HepG2 (cell line): Measurements from ENCODE around the gene IZUMO2. TPM values are rescaled to one million over a fixed set of nuclear protein-coding genes. Genes with fewer than 3 reads are reported as not detected.

ENCODE experiments used
- ATAC-seq: fragments of 200-7000 bp; cut with Tn5 transposase; 3 replicates; pipeline ENCODE4 v1.9.1; 2020; ENCODE audit warnings: mild to moderate bottlenecking, moderate library complexity
- BruUV-seq: library from RNA; stranded (reverse); fragments of 400-500 nt; replicated peaks from 2 replicates; lab custom pipeline; 2021; lab: Mats Ljungman, UMichigan
- CTCF ChIA-PET: fragments of 300-600 bp; formaldehyde crosslinking; extraction: SDS; loops from one replicate; lab custom pipeline; 2021; ENCODE audit warnings: low total read pairs, inconsistent platforms, low intra/inter-chr PET ratio; lab: Yijun Ruan, JAX
- POLR2A ChIA-PET: fragments of 350-600 bp; sonication (Branson Sonifier 250); formaldehyde crosslinking; loops from one replicate; lab custom pipeline; 2020; ENCODE audit warnings: antibody characterized with exemption, inconsistent platforms; lab: Yijun Ruan, JAX
- DNase-seq: peaks from one replicate; pipeline ENCODE4 v3.0.0-alpha.2; 2015; ENCODE audit warnings: low spot score
- FAIRE-seq: peaks from 3 replicates; lab custom pipeline; 2011; peaks lifted over from hg19 to GRCh38; lab: Jason Lieb, UNC
- H2AFZ ChIP-seq: one replicate; pipeline ENCODE4 v1.6.1; 2011; ENCODE audit warnings: low read length, inconsistent platforms
- H3K27ac ChIP-seq: fragments of 300-600 bp; 3 replicates; pipeline ENCODE4 v1.8.0; 2011; ENCODE audit warnings: mixed run types, mild to moderate bottlenecking, mixed read lengths, low read length, inconsistent platforms; ENCODE audit not compliant: insufficient read depth; ENCODE audit errors: extremely low read length
- H3K27me3 ChIP-seq, 2 experiments: fragments of 200-600 bp in 1 of 2; 2 replicates in 1 of 2; 3 replicates in 1 of 2; pipeline versions ENCODE4 v1.6.0 to v1.8.0; 2011; ENCODE audit warnings: low read length in 2 of 2, mild to moderate bottlenecking in 2 of 2, moderate library complexity in 2 of 2, inconsistent platforms in 1 of 2; ENCODE audit not compliant: insufficient read depth in 2 of 2, control insufficient read depth in 1 of 2
- H3K36me3 ChIP-seq, 2 experiments: fragments of 200-600 bp in 1 of 2; replicated peaks in 1 of 2; 2 replicates in 1 of 2; 3 replicates in 1 of 2; pipeline versions ENCODE4 v1.5.1 to v1.8.0; 2011; ENCODE audit warnings: low read length in 2 of 2, inconsistent platforms in 1 of 2; ENCODE audit not compliant: insufficient read depth in 2 of 2, control insufficient read depth in 1 of 2
- H3K4me1 ChIP-seq: 2 replicates; pipeline ENCODE4 v1.5.1; 2012; ENCODE audit warnings: low read length, inconsistent platforms; ENCODE audit not compliant: insufficient read depth
- H3K4me2 ChIP-seq: 2 replicates; pipeline ENCODE4 v1.6.0; 2011; ENCODE audit warnings: low read depth, low read length, inconsistent platforms
- H3K4me3 ChIP-seq, 3 experiments: fragments of 200-600 bp in 1 of 3; sonication (generic), shearing (Covaris generic) in 1 of 3; replicated peaks in 1 of 3; 2 replicates each; pipeline ENCODE4 v1.5.1; 2011 to 2016; ENCODE audit warnings: low read length in 3 of 3, inconsistent platforms in 2 of 3, low read depth in 2 of 3, mild to moderate bottlenecking in 2 of 3, control low read depth in 1 of 3, mixed read lengths in 1 of 3; ENCODE audit not compliant: insufficient read depth in 1 of 3
- H3K79me2 ChIP-seq: one replicate; pipeline ENCODE4 v1.6.1; 2011; ENCODE audit warnings: low read length, inconsistent platforms; ENCODE audit not compliant: insufficient read depth
- H3K9ac ChIP-seq: 2 replicates; pipeline ENCODE4 v1.6.0; 2011; ENCODE audit warnings: mild to moderate bottlenecking, low read depth, low read length, inconsistent platforms; ENCODE audit not compliant: insufficient read depth
- H3K9me3 ChIP-seq: 2 replicates; pipeline ENCODE4 v1.5.1; 2012; ENCODE audit warnings: mild to moderate bottlenecking, low read length
- H4K20me1 ChIP-seq: 2 replicates; pipeline ENCODE4 v1.6.0; 2011; ENCODE audit warnings: inconsistent platforms, mild to moderate bottlenecking, low read length, moderate library complexity; ENCODE audit not compliant: insufficient read depth
- EZH2 ChIP-seq: conservative IDR thresholded peaks from 2 replicates; pipeline ENCODE4 v1.6.1; 2012; ENCODE audit warnings: mild to moderate bottlenecking, low read depth, low read length, moderate library complexity
- HMGA1 ChIP-seq: sonication (generic); formaldehyde crosslinking; conservative IDR thresholded peaks from 2 replicates; pipeline ENCODE4 v1.4.0; 2020; ENCODE audit warnings: missing genetic modification reagents
- NFIB ChIP-seq: sonication (generic); formaldehyde crosslinking; IDR thresholded peaks from 2 replicates; pipeline ENCODE4 v1.9.0; 2021; ENCODE audit warnings: missing genetic modification reagents, mild to moderate bottlenecking, borderline replicate concordance
- NFYC ChIP-seq: IDR thresholded peaks from 2 replicates; pipeline ENCODE4 v1.6.1; 2016; ENCODE audit warnings: missing genetic modification reagents, missing compliant biosample characterization
- SNRNP70 ChIP-seq: fragments of 200-400 bp; formaldehyde crosslinking; IDR thresholded peaks from 2 replicates; pipeline ENCODE4 v1.6.1; 2017; ENCODE audit warnings: mild to moderate bottlenecking, low read depth, low read length, moderate library complexity
- ZBTB20 ChIP-seq: sonication (generic); formaldehyde crosslinking; IDR thresholded peaks from 2 replicates; pipeline ENCODE4 v1.8.1; 2023; ENCODE audit warnings: missing genetic modification reagents, low read depth, mild to moderate bottlenecking, borderline replicate concordance
- ZFP82 ChIP-seq: sonication (generic); formaldehyde crosslinking; IDR thresholded peaks from 2 replicates; pipeline ENCODE4 v1.5.1; 2020; ENCODE audit warnings: mild to moderate bottlenecking, missing genetic modification reagents, borderline replicate concordance
- ZNF543 ChIP-seq: sonication (generic); formaldehyde crosslinking; IDR thresholded peaks from 2 replicates; pipeline ENCODE4 v1.4.0; 2020; ENCODE audit warnings: mild to moderate bottlenecking, missing genetic modification reagents
- ZNF615 ChIP-seq: sonication (generic); formaldehyde crosslinking; IDR thresholded peaks from 2 replicates; pipeline ENCODE4 v1.5.0; 2020; ENCODE audit warnings: mild to moderate bottlenecking, missing genetic modification reagents, borderline replicate concordance
- ZNF652 ChIP-seq: IDR thresholded peaks from 2 replicates; pipeline ENCODE4 v1.6.1; 2016; ENCODE audit warnings: low read depth, borderline replicate concordance
- WGBS: methylation state at CpG from one replicate; pipeline ENCODE4 v1.1.6; 2017; ENCODE audit warnings: low lambda C conversion rate; 5-methylcytosine and 5-hydroxymethylcytosine counted together
- in situ Hi-C: cut with HindIII; loops from 2 replicates; pipeline ENCODE4 v1.10.0; 2017; ENCODE audit warnings: low pct_unique_long_range_greater_than_20kb; ENCODE audit not compliant: extremely low pct_ligation_motif_present
- intact Hi-C: fragments of 100-400 bp; cut with micrococcal nuclease; formaldehyde crosslinking; loops from one replicate; pipeline ENCODE4 v1.10.0; 2022; ENCODE audit not compliant: unreplicated experiment
- polyA plus RNA-seq, 8 experiments: library from polyadenylated mRNA; depleted of rRNA in 3 of 8; stranded (reverse) in 7 of 8; unstranded in 1 of 8; fragments of >200 nt; fragmentation: Illumina TruSeq in 4 of 8; extraction: Trizol in 4 of 8; gene quantifications; 2 replicates each; pipeline versions ENCODE4 v1.2.1 to v1.2.3, GENCODE V29; 2011 to 2016; ENCODE audit warnings: low read depth in 4 of 8, missing spikeins in 1 of 8, mixed read lengths in 1 of 8; ENCODE audit not compliant: insufficient read depth in 1 of 8
- total RNA-seq, 5 experiments: library from RNA; depleted of rRNA; stranded (reverse); fragments of >200 nt; fragmentation: Illumina TruSeq; extraction: Trizol; gene quantifications; 2 replicates each; pipeline ENCODE4 v1.2.3, GENCODE V29; 2016; ENCODE audit warnings: low read depth in 1 of 5
- TF ChIP-seq, protein P1 (sequence below): sonication (generic); formaldehyde crosslinking; IDR thresholded peaks from 2 replicates; pipeline ENCODE4 v1.4.0; 2020; ENCODE audit warnings: mild to moderate bottlenecking, low read depth, missing genetic modification reagents
- TF ChIP-seq, protein P2 (sequence below): sonication (generic); IDR thresholded peaks from 2 replicates; pipeline ENCODE4 v1.6.1; 2016; ENCODE audit warnings: low read depth, borderline replicate concordance
- TF ChIP-seq, protein P3 (sequence below): IDR thresholded peaks from 2 replicates; pipeline ENCODE4 v1.6.1; 2016; ENCODE audit warnings: low read depth, borderline replicate concordance
- TF ChIP-seq, protein P4 (sequence below): sonication (generic); formaldehyde crosslinking; conservative IDR thresholded peaks from 2 replicates; pipeline ENCODE4 v1.4.0; 2020; ENCODE audit warnings: missing genetic modification reagents

IZUMO2 gene
- total and polyA plus RNA-seq, 2 of the 13 experiments (the other 11 are each of a cell fraction or from before 2014, with no cell fraction given) = not detected

DNA sequence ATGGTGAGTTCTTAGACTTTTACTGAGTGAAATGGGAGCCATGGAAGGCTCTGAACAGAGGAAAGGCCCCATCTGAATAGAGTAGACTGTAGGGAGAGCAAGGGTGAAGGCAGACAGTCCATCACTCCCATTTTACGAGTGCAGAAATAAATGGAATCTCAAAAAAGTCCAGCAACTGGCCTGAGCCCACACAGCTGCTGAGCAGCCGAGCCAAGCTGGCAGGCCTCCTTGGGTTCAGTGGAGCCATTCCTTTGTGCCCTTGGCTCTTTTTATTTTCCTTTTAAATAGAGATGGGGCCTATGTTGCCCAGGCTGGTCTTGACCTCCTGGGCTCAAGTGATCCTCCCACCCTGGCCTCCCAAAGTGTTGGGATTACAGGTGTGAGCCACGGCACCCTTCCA lies 39.3 kb upstream of the IZUMO2 start:
- no peaks in the 10 kb centered on the region for H3K9me3 ChIP-seq
- ATAC-seq (no peak), DNase-seq (no peak), FAIRE-seq (no peak)
- ChIA-PET POLR2A (interaction anchor here (1.3 kb wide), 1 partner anchor 32 kb away, joined by 9 read pairs; no protein-coding TSS in a partner anchor), CTCF (no interaction called here)
- no peaks in the 10 kb centered on the region for H3K79me2 ChIP-seq
- in situ Hi-C loops (no loop called here), intact Hi-C loops (no loop called here)
- no peak for TF ChIP-seq HMGA1 (CRISPR knock-in tag)
- no peak for TF ChIP-seq ZNF543 (CRISPR knock-in tag)
- TF ChIP-seq EZH2 = no peak
- TF ChIP-seq, protein P1, sequence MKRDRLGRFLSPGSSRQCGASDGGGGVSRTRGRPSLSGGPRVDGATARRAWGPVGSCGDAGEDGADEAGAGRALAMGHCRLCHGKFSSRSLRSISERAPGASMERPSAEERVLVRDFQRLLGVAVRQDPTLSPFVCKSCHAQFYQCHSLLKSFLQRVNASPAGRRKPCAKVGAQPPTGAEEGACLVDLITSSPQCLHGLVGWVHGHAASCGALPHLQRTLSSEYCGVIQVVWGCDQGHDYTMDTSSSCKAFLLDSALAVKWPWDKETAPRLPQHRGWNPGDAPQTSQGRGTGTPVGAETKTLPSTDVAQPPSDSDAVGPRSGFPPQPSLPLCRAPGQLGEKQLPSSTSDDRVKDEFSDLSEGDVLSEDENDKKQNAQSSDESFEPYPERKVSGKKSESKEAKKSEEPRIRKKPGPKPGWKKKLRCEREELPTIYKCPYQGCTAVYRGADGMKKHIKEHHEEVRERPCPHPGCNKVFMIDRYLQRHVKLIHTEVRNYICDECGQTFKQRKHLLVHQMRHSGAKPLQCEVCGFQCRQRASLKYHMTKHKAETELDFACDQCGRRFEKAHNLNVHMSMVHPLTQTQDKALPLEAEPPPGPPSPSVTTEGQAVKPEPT (CRISPR knock-in tag) = no peak
- TF ChIP-seq ZNF615 = no peak
- TF ChIP-seq ZBTB20 = no peak
- no peak for TF ChIP-seq SNRNP70
- TF ChIP-seq, protein P2, sequence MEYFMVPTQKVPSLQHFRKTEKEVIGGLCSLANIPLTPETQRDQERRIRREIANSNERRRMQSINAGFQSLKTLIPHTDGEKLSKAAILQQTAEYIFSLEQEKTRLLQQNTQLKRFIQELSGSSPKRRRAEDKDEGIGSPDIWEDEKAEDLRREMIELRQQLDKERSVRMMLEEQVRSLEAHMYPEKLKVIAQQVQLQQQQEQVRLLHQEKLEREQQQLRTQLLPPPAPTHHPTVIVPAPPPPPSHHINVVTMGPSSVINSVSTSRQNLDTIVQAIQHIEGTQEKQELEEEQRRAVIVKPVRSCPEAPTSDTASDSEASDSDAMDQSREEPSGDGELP = no peak
- no peak for TF ChIP-seq NFIB (CRISPR knock-in tag)
- no peak for TF ChIP-seq NFYC (CRISPR knock-in tag)
- TF ChIP-seq ZFP82 (CRISPR knock-in tag) = no peak
- TF ChIP-seq, protein P3, sequence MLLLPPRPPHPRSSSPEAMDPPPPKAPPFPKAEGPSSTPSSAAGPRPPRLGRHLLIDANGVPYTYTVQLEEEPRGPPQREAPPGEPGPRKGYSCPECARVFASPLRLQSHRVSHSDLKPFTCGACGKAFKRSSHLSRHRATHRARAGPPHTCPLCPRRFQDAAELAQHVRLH (CRISPR knock-in tag) = no peak
- no peak for TF ChIP-seq ZNF652 (CRISPR knock-in tag)
- TF ChIP-seq, protein P4, sequence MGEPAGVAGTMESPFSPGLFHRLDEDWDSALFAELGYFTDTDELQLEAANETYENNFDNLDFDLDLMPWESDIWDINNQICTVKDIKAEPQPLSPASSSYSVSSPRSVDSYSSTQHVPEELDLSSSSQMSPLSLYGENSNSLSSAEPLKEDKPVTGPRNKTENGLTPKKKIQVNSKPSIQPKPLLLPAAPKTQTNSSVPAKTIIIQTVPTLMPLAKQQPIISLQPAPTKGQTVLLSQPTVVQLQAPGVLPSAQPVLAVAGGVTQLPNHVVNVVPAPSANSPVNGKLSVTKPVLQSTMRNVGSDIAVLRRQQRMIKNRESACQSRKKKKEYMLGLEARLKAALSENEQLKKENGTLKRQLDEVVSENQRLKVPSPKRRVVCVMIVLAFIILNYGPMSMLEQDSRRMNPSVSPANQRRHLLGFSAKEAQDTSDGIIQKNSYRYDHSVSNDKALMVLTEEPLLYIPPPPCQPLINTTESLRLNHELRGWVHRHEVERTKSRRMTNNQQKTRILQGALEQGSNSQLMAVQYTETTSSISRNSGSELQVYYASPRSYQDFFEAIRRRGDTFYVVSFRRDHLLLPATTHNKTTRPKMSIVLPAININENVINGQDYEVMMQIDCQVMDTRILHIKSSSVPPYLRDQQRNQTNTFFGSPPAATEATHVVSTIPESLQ (CRISPR knock-in tag) = no peak
- peak overlapping the region; percentile 66 for H3K4me2 ChIP-seq
- BruUV-seq = no TSS peak
- H2AFZ ChIP-seq = no peak overlapping the region
- no peaks in the 10 kb centered on the region for H3K36me3 ChIP-seq
- no peak overlapping the region for H3K27ac ChIP-seq
- H3K4me3 ChIP-seq = 0 out of 6 replicates have a peak overlapping the region, but pooled peaks of 1 of the 3 experiments have one; percentile 19
- H3K4me1 ChIP-seq = peaks cover 35% of the 10 kb centered on the region
- H3K27me3 ChIP-seq = no peaks in the 10 kb centered on the region; a peak in 2 of 5 replicates
- 37% methylated on average over 3 of the region's 3 CpGs for WGBS
- no peak overlapping the region for H3K9ac ChIP-seq
- H4K20me1 ChIP-seq = no peaks in the 10 kb centered on the region
